Stomach (tissue), 4 donors: ENCODE measurements around the gene VEPH1.

Experiments
- CTCF ChIP-seq, 7 experiments: fragments of 450-650 bp in 4 of 7; fragments of 200-600 bp in 3 of 7; sonication (generic) in 3 of 7; IDR thresholded peaks; one replicate each; pipeline ENCODE4 v1.5.1; 2016 to 2019; ENCODE audit warnings: antibody characterized with exemption in 7 of 7, control low read depth in 2 of 7, mild to moderate bottlenecking in 1 of 7
- EP300 ChIP-seq: sonication (generic); formaldehyde crosslinking; IDR thresholded peaks from one replicate; pipeline ENCODE4 v1.6.1; 2017; ENCODE audit warnings: antibody characterized with exemption
- POLR2A ChIP-seq, 4 donors: fragments of 450-650 bp; IDR thresholded peaks; one replicate each; pipeline ENCODE4 v1.6.1; 2016; ENCODE audit warnings: antibody characterized with exemption in 4 of 4, control low read depth in 2 of 4, mild to moderate bottlenecking in 1 of 4, moderate library complexity in 1 of 4

GRCh38 chr3:157280786-157281185 lies 222.4 kb downstream of the VEPH1 start:
- TF ChIP-seq CTCF (IDR thresholded peaks at IDR 0.05): no peak
- no peak for TF ChIP-seq POLR2A (IDR thresholded peaks at IDR 0.05)
- no peak for TF ChIP-seq EP300
